Glutamatergic neuron (in vitro differentiated cells): Measurements from ENCODE around the gene NSDHL. TPM values are rescaled to one million over a fixed set of nuclear protein-coding genes. Genes with fewer than 3 reads are reported as not detected.

Experiments used
- DNase-seq: peaks from one replicate; pipeline ENCODE4 v3.0.0; 2022
- H3K27ac Mint-ChIP-seq: one replicate; pipeline ENCODE4 v1.8.0; 2020; ENCODE audit warnings: mild to moderate bottlenecking, mixed read lengths, inconsistent platforms; ENCODE audit not compliant: unreplicated experiment
- H3K27me3 Mint-ChIP-seq: one replicate; pipeline ENCODE4 v1.8.0; 2020; ENCODE audit warnings: mild to moderate bottlenecking, moderate library complexity, mixed read lengths, inconsistent platforms; ENCODE audit not compliant: unreplicated experiment
- H3K36me3 Mint-ChIP-seq: one replicate; pipeline ENCODE4 v1.8.0; 2020; ENCODE audit warnings: mild to moderate bottlenecking, mixed read lengths, inconsistent platforms; ENCODE audit not compliant: unreplicated experiment
- H3K4me1 Mint-ChIP-seq: one replicate; pipeline ENCODE4 v1.8.0; 2020; ENCODE audit warnings: mild to moderate bottlenecking, low read depth, mixed read lengths, inconsistent platforms; ENCODE audit not compliant: unreplicated experiment
- H3K4me3 Mint-ChIP-seq: one replicate; pipeline ENCODE4 v1.8.0; 2020; ENCODE audit warnings: mild to moderate bottlenecking, mixed read lengths, inconsistent platforms; ENCODE audit not compliant: unreplicated experiment
- H3K9me3 Mint-ChIP-seq: one replicate; pipeline ENCODE4 v1.8.0; 2020; ENCODE audit warnings: mild to moderate bottlenecking, moderate library complexity, mixed read lengths, inconsistent platforms; ENCODE audit not compliant: unreplicated experiment
- CTCF ChIP-seq: fragments of 200-600 bp; sonication (generic); IDR thresholded peaks from one replicate; pipeline ENCODE4 v1.5.0; 2021; ENCODE audit not compliant: partially characterized antibody, unreplicated experiment
- total RNA-seq: library from RNA; stranded (reverse); fragmentation: NEBNext Ultra II Directional; extraction: Animal tissue kit (Norgen Biotek cat#: 25700); gene quantifications from one replicate; pipeline ENCODE4 v1.2.1, GENCODE V29; 2021; ENCODE audit not compliant: unreplicated experiment

The NSDHL gene
- total RNA-seq, 1 donor from 2014 or later = 36.1 TPM

GRCh38 chrX:152861116-152861515 is 30.3 kb downstream of the NSDHL start:
- Mint-ChIP-seq H3K4me3 (no peak overlapping the region), H3K27me3 (peaks cover 2% of the 10 kb centered on the region), H3K36me3 (no peaks in the 10 kb centered on the region), H3K27ac (no peak overlapping the region), H3K9me3 (no peaks in the 10 kb centered on the region), H3K4me1 (peaks cover 2% of the 10 kb centered on the region)
- no peak for TF ChIP-seq CTCF
- no peak for DNase-seq

DNA sequence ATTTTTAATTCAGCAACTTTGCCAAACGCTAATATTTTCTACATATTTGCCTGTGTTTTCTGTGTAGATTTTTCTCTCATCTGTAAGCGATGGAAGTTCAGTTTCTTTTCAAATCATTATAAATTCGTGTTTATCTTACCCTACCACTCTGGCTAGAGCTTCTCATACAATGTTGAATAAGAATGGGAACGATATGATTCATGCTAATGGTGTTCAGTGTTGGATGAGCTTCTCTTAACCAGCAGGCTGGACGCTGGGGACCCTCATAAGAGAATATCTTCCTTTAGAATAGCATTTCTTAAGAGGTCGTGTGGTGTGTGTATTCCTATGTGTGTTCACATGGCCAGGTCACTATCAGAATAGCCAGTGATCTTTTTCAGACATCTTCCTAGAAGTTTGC is 31.0 kb downstream of the NSDHL start:
- peaks cover 2% of the 10 kb centered on the region for H3K4me1 Mint-ChIP-seq
- peaks cover 2% of the 10 kb centered on the region for H3K27me3 Mint-ChIP-seq
- no peaks in the 10 kb centered on the region for H3K36me3 Mint-ChIP-seq
- H3K4me3 Mint-ChIP-seq = no peak overlapping the region
- TF ChIP-seq CTCF = no peak
- no peak for DNase-seq
- H3K27ac Mint-ChIP-seq = no peak overlapping the region
- no peaks in the 10 kb centered on the region for H3K9me3 Mint-ChIP-seq

DNA sequence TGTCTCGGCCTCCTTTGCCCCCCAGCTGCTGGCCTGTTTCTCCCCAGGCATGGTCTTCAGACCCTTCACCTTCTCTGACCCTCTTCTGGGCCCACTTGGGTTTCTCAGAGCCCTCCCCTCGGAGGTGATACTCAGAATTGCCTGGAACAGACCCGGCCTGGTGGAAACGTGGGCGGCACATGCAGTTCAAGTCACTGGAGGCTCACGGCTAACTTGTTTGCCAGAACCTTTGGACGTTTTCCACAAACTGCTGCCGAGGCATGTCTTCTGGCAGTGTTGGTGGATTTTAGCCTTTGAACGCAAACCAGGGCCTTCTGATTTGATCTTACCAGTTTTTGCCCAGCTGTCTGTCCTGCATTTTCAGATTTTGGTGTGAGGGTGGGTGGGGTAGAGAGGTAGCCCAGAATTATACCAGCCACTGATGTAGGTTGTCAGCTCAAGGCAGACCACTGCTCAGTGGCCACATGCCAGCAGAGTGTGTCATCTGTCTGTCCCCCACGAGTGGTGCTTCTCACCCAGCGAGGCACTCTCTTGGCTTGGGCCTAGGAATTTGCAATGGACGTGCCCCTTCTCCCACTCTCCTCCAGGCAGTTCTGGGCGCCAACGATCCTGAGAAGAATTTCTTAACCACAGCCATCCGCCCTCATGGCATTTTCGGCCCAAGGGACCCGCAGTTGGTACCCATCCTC is 34.5 kb downstream of the NSDHL start:
- Mint-ChIP-seq H3K4me3 (no peak overlapping the region), H3K36me3 (no peaks in the 10 kb centered on the region), H3K9me3 (no peaks in the 10 kb centered on the region), H3K4me1 (peaks cover 2% of the 10 kb centered on the region), H3K27ac (no peak overlapping the region), H3K27me3 (peaks cover 2% of the 10 kb centered on the region)
- DNase-seq = no peak
- no peak for TF ChIP-seq CTCF

DNA sequence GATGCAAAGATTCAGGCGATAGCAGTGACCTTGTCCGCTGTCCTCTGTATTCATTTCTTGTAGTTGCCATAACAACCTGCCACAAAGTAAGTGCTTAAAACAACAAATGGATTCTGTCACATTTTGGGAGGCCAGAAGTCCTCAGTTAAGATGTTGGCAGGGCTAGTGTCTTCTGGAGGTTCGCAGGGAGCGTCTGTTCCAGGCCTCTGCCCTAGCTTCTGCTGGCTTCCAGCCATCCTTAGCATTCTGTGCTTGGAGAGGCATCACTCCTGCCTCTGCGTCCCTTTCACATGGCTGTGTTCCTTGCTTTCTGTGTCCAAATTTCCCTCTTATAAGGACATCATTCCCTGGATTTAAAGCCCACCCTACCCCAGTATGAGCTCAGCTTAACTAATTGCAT is 35.5 kb downstream of the NSDHL start:
- no peak for DNase-seq
- H3K36me3 Mint-ChIP-seq = no peaks in the 10 kb centered on the region
- H3K27ac Mint-ChIP-seq = no peak overlapping the region
- no peak for TF ChIP-seq CTCF
- no peaks in the 10 kb centered on the region for H3K9me3 Mint-ChIP-seq
- no peak overlapping the region for H3K4me3 Mint-ChIP-seq
- H3K27me3 Mint-ChIP-seq = peaks cover 2% of the 10 kb centered on the region
- no peaks in the 10 kb centered on the region for H3K4me1 Mint-ChIP-seq

GRCh38 chrX:152869972-152870371 is 39.1 kb downstream of the NSDHL start:
- no peaks in the 10 kb centered on the region for H3K4me1 Mint-ChIP-seq
- no peak overlapping the region for H3K27ac Mint-ChIP-seq
- H3K4me3 Mint-ChIP-seq = no peak overlapping the region
- H3K9me3 Mint-ChIP-seq = peaks cover 3% of the 10 kb centered on the region
- no peak for DNase-seq
- H3K36me3 Mint-ChIP-seq = peaks cover 1% of the 10 kb centered on the region
- H3K27me3 Mint-ChIP-seq = peaks cover 2% of the 10 kb centered on the region
- no peak for TF ChIP-seq CTCF
